Measurements from ENCODE around the gene ATXN1.
"Not testable (repeated sequence)": the region's sequence is repeated elsewhere in the genome, so short reads cannot be mapped to it uniquely, and the experiment has no call there.

ATXN1 gene

DNA sequence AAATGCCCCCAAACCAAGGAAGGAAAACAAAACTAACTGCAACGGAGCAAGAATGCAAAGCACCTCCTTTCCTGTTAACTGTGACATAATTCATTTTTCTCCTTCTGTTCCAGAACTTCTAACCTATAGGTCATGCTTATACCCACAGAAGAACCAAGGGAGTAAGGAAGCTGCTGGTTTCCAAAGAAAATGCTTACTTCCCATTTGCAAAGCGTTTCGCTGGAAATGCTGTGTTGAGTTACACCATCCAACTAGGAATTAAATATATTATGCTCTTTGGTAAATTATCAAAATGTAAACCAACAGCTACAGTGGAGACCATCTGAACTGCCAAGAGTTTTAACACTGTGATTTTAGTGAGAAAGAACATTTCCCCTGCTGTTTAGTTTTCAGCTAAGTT lies 42.9 kb downstream of the ATXN1 start:
- no peak for DNase-seq

DNA sequence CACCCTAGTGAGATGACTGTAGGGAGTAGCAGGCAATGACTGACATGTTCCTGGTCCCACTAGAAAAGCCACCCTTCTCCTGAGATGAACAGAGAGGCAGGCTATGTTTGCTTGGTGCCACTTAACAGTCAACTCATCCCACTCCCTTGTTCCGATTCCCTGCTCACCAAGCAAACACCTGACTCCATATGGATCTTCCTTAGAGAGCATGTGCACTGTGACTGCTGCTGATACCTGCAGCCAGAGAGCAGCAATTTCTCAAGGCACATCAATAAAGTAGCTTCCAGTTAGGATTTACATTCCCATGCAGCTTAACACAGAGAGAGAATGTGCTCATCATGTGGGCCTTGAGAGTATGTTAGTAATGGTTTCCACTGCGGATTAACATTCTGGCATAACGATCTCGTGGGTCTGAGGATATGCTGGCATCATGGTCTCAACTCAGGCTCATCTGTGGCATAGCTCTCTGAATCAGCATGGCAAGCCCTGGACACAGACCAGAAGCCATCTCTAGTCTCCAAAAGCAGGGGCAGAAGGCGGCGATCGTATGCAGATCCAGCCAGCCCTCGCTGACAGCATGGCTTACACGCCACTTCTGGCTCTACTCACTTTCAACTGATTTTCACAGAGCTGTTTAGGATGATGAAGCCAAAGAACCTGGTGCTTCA lies 43.9 kb downstream of the ATXN1 start:
- DNase-seq: no peak

DNA sequence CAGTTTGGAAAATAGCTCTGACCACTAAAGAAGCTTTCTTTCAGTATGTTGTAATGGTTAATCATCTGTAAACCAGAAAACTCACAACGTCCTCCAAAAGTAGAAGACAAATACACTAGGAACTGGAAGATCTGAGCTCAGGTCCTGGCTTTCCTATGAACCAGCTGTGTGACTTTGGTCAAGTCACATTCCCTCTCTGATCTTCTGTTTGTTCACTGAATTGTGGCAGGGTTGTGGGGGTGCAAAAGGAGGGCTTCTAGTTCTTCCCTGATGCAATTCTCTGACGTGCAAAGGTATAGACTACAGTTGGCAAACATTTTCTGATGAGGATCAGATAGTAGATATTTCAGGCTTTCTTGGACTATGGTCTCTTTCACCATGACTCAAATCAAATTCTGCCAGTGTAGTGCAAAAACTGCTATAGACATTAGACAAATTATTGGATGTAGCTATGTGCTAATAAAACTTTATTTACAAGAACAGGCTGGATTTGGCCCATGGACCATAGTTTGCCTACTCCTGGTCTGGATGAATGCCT lies 44.9 kb downstream of the ATXN1 start:
- DNase-seq: no peak

DNA sequence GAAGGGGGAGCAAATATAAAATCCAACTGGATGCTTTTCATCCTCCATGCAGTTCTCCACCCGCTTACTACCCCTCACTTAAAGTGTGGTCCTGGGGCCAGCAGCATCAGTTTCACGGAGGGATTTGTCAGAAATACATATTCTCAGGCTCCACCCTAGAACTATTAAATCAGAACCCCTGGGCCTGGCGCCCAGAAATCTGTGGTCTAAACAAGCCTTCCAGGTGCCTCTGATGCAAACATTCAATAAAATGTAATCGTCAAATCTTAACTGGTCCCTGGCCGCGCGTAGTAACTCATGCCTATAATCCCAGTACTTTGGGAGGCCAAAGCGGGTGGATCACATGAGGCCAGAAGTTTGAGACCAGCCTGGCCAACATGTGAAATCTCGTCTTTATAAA lies 47.7 kb downstream of the ATXN1 start:
- DNase-seq: no peak

DNA sequence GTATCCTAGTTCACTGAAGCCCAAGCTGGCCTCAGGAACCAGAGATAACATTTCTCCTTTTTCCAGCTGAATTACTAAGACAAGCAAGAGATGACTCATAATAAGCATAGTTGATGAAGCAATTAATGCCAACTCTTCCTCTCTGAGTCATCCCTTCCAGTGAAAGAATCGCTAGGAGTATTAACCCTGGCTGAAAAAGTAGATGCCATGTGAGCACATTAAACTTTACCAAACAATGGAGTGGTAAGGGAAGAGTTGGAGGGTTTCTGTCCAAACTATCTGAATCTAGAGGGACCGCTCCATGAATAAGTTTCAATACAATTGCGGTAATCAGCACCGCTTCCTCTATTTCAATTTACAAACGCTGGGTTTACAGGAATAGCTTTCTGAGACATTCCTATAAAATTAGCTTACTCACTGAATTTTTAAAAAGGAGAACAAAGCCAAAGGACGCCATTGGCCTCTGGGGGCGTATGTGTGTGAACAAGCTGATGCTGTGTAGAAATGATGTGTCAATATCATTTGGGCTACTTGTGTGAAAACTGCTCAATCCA lies 48.3 kb downstream of the ATXN1 start:
- peak; percentile 62 for DNase-seq

DNA sequence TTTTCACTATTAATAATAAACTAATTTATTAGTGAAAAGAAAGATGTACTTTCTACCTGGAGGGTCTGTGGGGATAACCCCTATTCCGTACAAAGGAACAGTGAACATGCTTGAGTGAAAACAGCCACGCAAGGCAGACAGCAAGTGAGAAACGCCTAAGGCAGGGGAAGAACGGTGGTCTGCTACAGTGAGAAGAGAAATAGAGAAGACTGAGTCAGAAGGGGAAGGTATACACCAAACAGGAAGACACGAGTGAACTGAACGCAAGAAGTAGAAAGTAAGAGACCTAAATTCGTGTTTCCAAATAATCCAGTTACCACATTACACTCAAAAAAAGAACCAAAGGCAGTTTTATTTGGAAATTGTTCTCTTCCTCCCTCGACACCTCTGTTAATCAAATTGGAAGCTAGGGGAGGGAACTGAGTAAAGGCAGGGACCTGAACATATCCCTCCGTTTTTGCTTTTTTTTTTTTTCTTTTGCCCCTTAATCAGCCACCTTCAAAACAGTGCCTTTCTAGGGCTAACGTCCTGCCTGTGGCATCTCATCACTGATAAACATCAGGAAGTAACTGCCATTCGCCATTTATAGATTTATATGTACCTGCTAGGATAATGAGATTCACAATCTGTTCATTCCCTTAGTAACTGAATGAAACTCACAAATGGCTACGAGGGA lies 48.9 kb downstream of the ATXN1 start:
- DNase-seq: no peak

DNA sequence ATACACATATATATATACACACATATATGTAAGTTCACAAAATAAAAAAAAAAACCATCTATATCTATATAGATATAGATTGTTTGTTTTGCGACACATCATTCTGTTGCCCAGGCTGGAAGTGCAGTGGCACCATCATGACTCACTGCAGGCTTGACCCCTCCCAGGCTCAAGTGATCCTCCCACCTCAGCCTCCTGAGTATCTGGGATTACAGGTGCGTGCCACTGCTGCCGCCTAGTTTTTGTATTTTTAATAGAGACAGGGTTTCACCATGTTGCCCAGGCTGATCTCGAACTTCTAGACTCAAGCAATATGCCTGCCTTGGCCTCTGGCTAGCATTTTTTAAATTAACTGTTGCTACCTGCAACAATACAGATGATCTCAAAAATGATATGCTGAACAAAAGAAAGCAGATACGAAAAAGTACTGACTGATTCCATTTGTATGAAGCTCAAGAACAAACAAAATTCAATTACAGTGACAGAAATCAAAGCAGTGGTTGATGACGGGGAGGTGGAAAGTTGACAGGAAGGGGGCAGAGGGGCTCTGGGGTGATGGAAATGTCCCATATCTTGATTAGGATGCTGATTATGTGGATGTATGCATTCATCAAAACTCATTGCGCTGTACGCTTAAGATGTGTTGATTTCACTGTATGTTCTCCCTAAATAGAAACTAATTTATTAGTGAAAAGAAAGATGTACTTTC lies 49.6 kb downstream of the ATXN1 start:
- DNase-seq: no peak

DNA sequence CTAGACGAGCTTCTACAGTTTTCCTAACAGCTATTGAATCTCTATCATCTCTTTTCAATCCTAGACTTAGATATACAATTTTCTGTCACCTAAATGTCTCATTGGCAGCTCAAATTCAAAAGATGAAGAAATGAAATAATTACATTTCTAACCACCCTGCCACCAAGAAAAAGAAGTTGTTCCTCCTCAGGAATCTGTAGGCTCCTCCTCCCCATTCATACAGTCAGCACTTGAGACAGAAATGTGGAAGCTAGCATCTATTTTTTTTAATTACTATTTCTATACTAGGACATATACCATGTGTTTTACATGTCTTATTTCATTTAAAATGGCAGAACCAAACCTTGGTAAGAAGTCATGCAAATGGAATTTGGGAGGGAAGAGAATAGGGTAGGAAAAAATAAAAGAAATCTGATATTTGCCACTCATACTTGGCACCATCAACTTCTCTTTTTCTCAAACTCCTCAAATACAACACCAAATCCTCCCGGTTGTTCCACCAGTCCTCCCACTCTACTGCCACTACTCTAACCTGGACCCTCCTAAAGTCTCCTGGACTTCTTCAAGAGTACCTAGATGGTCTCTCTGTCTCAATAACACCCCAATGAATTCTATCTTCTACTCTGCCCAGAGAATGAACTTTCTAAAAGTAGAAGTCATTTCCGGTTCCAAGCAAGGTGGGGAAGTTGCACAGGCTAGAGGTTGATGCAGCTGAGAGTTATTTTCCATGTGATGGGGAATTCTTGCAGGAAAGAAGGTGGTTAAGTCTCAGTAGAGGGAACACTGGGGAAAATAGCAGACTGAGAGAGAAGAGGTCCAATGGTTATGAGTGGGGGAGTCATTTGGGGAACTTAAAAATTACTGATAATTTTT lies 54.1 kb downstream of the ATXN1 start:
- DNase-seq: no peak

DNA sequence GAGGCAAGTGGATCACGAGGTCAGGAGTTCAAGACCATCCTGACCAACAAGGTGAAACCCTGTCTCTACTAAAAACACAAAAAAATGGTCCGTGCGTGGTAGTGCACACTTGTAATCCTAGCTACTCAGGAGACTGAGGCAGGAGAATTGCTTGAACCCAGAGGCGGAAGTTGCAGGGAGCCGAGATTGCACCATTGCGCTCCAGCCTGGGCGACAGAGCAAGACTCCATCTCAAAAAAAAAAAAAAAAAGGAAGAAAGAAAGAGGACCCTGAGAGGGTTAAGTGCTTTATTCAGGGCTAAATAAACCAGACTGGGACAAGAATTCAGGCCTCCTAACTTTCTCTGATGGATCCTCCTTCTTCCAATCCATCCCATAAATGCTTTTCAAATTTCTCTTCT lies 54.8 kb downstream of the ATXN1 start:
- DNase-seq: not testable (repeated sequence)

DNA sequence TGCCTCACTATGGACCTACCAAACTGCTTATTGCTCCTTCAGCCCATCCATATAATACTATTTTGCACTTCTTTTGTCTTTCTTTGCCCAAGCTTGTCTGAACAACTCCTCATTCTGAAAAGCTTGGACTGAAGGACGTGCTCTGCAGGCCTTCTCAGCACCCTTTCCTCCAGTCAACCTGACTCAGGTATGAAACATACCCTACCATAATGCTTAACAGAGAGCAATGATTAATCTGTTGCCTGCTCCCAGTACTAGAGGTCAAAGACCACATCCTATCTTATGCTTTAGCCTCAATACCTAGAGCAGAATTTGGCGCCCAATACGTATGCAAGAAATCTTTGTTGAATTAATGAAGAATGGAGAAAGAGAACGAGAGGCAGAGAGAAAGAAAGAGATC lies 55.2 kb downstream of the ATXN1 start:
- DNase-seq: no peak

DNA sequence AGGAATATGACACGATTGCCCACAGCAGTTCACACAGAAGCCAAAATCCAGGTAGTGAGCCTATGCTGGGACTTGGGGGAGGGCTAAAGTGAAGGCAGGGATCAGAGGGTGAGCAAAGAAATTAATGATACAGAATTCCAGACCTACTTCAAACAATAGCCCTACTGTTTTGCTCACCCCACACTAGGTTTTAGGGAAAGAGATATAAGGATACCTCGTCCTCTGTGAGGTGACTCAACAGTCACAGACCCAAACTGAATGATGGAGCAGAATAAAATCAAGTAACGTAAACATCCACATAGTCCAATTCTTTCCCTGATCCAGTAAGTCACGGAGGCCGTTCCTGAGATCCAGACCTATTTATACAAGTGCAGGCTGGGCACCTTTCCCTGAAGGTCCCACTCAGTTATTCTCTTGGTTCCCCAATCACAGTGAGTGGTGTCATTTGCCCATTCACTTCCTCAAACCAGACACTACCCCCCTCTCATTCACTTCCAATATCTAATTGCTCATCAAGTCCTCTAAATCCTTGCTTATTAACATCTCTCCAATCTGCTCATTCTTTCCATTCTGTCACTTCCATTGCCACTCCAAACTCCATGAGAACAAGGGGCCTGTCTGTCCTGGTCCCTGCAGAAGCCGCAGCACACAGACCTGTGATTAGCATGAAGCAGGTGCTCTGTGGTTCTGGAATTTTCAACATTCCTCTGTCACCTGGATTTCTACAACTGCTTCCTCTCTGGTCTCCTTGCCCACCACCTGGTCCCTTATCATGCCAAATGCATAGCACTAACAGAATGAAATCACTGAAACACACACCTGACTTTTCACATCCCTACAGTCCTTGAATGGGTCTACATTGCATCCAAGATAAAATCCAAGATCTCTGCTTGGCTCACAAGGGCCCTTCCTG lies 55.9 kb downstream of the ATXN1 start:
- no peak for DNase-seq

DNA sequence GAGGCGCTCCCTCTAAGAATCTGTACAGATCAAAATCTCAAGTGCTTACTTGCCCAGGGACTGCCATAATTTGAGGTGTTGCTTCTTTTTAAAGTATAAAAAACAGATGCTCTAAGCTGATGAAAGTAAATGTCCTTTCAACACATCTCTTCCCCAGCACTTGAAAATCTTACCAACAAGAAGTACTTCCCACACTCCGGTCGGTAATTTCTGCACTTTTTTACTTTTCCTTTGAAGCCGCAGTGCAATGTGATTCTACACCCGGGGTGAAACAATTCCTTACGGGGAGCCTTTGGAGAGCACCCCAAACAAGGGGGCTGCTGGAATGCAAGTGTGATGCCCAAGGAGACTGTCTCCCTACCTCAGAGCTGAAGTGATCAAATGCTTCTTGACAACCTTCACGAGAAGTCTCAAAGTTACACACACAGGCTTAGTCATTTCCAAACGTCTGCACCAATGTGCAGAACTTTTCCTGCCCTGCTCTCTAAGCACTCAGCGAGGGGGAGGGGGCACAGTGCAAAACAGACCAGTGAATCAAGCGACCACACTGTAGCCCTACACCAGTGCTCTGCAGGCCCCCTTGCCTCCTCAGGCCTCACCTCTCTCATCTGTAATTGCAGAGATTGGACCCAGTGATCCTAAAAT lies 56.7 kb downstream of the ATXN1 start:
- DNase-seq: peak; percentile 32

DNA sequence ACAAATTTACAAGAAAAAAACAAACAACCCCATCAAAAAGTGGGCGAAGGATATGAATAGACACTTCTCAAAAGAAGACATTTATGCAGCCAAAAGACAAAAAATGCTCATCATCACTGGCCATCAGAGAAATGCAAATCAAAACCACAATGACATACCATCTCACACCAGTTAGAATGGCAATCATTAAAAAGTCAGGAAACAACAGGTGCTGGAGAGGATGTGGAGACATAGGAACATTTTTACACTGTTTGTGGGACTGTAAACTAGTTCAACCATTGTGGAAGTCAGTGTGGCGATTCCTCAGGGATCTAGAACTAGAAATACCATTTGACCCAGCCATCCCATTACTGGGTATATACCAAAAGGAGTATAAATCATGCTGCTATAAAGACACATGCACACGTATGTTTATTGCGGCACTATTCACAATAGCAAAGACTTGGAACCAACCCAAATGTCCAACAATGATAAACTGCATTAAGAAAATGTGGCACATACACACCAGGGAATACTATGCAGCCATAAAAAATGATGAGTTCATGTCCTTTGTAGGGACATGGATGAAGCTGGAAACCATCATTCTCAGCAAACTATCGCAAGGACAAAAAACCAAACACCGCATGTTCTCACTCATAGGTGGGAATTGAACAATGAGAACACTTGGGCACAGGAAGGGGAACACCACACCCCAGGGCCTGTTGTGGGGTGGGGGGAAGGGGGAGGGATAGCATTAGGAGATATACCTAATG lies 58.5 kb downstream of the ATXN1 start:
- DNase-seq: not testable (repeated sequence)

DNA sequence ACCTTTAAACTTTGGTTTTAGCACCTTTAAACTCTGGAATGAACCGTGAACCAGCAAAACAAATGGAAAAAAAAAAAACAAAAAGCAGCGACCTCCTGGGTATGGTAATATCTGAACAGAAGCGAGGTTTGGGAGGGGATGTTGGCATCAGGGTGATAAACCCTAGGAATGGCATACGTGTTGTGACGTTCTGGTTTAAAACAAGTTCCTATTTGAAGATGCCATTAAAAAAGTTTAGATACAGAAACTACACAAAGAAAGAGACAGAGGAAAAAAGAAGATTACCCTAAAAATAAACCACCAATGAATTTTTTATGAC lies 60.4 kb downstream of the ATXN1 start:
- no peak for DNase-seq

DNA sequence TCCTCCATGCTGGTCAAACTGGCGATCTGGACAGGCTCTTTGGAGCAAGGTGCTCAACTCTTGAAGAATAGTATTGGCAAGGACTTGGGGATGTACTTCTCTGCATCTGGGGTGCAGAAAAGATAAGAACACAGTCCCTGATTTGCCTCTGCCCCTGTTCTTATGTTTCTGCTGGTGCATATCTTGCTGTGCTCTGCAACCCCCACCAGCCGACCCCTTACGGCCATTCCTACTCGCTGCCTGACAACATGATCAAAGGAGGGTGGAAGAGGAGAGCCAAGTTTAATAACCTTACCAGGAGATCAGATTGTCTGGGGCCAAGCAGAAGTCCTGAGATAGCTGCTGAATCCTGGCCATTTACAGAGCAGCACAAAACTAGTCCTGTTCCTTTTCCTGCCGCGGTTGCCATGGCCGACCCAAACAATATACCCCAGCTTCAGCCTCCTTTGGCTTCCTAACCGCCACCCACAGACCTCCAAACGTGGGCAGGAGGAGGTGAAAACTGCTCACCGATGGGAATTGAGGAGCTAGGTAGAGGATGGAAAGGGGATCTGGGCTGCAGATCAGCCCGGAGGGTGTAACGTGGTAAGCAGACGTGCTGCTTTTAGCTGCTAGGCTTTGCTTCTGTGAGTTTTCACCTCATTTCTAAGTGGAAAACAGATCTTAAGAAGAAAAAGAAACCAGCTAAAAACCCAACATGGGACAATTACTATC lies 60.9 kb downstream of the ATXN1 start:
- DNase-seq: peak; percentile 66

DNA sequence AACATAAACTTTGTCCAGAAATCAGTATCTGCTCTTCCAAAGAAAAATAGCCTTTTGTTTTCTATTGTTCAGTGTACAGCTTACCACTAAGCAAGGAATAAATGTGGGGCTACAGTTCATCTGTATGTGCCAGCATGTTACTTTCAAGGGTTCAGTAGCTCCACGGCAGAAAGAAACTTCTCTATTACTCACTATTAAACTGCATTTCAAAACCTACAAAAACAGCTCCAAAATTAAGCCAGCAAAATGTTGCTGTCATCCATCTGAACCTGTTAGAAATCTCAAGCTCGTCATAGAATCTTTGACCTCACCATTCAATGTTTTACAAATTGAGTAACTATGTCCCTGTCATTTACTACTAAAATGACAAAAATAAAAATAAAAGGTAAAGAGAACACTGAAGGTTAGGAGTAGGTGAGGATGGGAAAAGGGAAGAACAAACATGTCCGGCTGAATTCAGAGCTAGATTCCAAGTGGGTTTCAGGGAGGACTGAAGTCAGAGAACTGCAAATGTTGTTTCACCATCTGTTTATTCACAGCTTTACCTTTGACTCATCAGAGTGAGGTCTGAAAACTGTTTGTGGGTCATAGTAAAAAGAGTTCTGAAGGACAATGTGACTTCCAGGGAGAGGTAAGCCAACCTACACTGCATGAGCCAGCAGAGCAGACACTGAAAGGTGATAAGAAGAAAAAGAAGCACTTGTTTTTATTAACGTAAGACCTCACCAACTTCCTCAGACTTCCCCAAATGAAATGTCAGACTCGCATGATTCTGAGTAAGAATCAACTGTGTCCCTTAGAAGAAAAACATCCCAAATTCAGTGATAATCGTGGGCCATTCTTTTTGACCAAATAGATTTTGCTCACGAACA lies 62.0 kb downstream of the ATXN1 start:
- DNase-seq: no peak

DNA sequence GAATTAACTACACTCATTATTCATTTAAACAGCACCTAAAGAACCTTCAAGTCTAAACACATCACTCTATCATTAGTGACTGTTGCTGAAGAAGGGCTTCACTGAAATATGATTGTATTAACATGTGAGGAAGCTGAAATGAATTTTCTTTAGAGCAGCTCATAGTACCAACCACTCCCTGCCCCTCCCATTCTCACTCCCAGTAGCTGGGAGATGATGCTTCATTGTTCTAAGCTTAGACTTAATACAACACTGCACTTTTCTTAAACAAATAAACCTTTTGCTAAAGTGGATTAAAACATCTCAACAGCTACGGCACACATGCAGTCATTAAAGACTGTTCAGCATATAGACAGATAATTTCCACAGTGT lies 63.1 kb downstream of the ATXN1 start:
- no peak for DNase-seq

DNA sequence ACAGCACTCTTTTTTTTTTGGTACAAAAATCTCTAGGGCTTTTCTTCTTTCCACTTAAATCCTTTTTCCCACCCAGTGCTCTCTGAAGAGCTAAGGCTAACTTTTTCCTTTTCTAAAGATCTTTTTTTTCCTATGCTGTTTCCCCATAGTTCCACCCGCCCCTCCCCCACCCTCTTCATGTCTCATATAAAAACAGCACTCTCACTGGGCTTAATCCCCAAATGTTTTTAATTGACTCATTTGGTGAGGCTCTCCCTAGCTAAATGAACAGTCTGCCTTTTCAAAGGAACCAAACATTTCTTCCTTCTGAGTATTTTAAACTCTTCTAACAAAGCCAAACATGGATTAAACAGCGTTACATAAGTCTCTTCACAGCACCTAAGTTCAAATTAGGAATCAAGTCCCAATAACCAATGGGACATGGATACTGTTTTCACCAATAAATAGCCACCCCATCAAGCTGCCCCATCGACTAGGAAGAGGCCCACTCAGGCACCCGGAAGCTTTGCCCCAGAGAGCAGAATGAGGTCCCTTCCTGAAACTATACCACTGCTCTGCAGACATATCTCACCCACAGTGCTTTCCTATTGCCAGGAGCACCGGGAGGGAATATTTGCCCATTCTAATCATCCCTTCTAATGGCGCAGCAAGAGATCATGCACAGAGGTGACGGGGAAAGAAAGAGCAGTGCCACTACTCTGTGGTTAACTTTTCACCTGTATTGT lies 63.7 kb downstream of the ATXN1 start:
- DNase-seq: peak; percentile 40
